Breast epithelium (tissue), 3 donors: ENCODE data around the gene ARID1B.

Experiments used
- CTCF ChIP-seq, 3 donors: fragments of 450-650 bp; IDR thresholded peaks; one replicate each; pipeline ENCODE4 v1.5.1; 2016 to 2017; ENCODE audit warnings: antibody characterized with exemption in 3 of 3, mild to moderate bottlenecking in 3 of 3, moderate library complexity in 3 of 3
- POLR2A ChIP-seq: fragments of 450-650 bp; IDR thresholded peaks from one replicate; pipeline ENCODE4 v1.6.1; 2016; ENCODE audit warnings: antibody characterized with exemption, mild to moderate bottlenecking, moderate library complexity

GRCh38 chr6:157089258-157089657 is 312.1 kb downstream of the ARID1B start:
- TF ChIP-seq CTCF (IDR thresholded peaks at IDR 0.05): no peak
- no peak for TF ChIP-seq POLR2A
